ENCODE results near the gene MKRN1. TPM values are rescaled to one million over a fixed set of nuclear protein-coding genes. Genes with fewer than 3 reads are reported as not detected.
A peak's percentile ranks its signal among the peaks of the same experiment; 100 is the strongest.

The MKRN1 gene
- total and polyA plus RNA-seq, 4 donors: 18.7 to 103 (median 29.2) TPM

- no peak for TF ChIP-seq FOXA1 (IDR thresholded peaks at IDR 0.05)
Measured at GRCh38 chr7:140440593-140440992, 38.7 kb downstream of the MKRN1 start (continued).

DNA sequence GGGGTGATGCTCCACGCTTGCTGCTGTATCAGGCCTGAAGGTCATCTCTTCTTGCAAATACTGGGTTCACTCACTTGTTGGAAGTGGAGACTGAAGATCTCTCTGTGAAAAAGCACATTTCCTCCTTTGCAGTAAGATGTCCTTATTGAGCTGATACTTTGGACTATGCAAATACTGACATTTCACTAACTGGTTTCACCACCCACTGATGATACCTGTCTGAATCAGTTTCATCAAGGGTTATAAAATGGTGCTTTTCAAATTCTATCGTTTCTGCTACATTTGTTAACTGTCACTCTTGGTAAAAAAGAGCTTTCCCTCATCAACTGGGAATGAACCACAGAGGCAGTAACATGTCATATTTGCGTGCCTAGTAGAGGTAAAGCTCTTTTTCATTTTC is 39.9 kb downstream of the MKRN1 start:
- Histone ChIP-seq H3K36me3 (ENCODE audit: control insufficient read depth in 4 of 4, insufficient read depth in 3 of 4, low read depth in 1 of 4, low read length in 3 of 4) (no peaks in the 10 kb centered on the region), H3K4me3 (ENCODE audit: low read depth in 1 of 3, low read length in 3 of 3) (no peak overlapping the region), H3K4me1 (ENCODE audit: control insufficient read depth in 4 of 4, insufficient read depth in 4 of 4, low read length in 3 of 4) (peaks cover 0 to 2% (median 0%) of the 10 kb centered on the region in 4 donors), H3K27me3 (ENCODE audit: control insufficient read depth in 4 of 4, insufficient read depth in 4 of 4, low read length in 3 of 4) (no peaks in the 10 kb centered on the region), H3K9ac (ENCODE audit: low read depth in 1 of 2, low read length in 2 of 2) (no peak overlapping the region), H3K9me3 (ENCODE audit: control insufficient read depth in 4 of 4, low read length in 3 of 4) (no peaks in the 10 kb centered on the region), H3K27ac (ENCODE audit: low read depth in 1 of 2, low read length in 2 of 2) (no peak overlapping the region)
- DNase-seq (ENCODE audit: low spot score): no peak
- TF ChIP-seq NR2F2 (IDR thresholded peaks at IDR 0.05) (no peak), HNF4A (conservative IDR thresholded peaks at IDR 0.05) (no peak), SP1 (IDR thresholded peaks at IDR 0.05) (no peak), EGR1 (IDR thresholded peaks at IDR 0.05; ENCODE audit: low read depth in 2 of 2) (no peak), YY1 (IDR thresholded peaks at IDR 0.05) (no peak), FOXA2 (IDR thresholded peaks at IDR 0.05) (no peak), HNF4G (IDR thresholded peaks at IDR 0.05) (no peak), RAD21 (IDR thresholded peaks at IDR 0.05) (no peak), FOXA1 (IDR thresholded peaks at IDR 0.05) (no peak)
- TF ChIP-seq, protein P1, sequence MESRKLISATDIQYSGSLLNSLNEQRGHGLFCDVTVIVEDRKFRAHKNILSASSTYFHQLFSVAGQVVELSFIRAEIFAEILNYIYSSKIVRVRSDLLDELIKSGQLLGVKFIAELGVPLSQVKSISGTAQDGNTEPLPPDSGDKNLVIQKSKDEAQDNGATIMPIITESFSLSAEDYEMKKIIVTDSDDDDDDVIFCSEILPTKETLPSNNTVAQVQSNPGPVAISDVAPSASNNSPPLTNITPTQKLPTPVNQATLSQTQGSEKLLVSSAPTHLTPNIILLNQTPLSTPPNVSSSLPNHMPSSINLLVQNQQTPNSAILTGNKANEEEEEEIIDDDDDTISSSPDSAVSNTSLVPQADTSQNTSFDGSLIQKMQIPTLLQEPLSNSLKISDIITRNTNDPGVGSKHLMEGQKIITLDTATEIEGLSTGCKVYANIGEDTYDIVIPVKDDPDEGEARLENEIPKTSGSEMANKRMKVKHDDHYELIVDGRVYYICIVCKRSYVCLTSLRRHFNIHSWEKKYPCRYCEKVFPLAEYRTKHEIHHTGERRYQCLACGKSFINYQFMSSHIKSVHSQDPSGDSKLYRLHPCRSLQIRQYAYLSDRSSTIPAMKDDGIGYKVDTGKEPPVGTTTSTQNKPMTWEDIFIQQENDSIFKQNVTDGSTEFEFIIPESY (IDR thresholded peaks at IDR 0.05): no peak
- TF ChIP-seq, protein P2, sequence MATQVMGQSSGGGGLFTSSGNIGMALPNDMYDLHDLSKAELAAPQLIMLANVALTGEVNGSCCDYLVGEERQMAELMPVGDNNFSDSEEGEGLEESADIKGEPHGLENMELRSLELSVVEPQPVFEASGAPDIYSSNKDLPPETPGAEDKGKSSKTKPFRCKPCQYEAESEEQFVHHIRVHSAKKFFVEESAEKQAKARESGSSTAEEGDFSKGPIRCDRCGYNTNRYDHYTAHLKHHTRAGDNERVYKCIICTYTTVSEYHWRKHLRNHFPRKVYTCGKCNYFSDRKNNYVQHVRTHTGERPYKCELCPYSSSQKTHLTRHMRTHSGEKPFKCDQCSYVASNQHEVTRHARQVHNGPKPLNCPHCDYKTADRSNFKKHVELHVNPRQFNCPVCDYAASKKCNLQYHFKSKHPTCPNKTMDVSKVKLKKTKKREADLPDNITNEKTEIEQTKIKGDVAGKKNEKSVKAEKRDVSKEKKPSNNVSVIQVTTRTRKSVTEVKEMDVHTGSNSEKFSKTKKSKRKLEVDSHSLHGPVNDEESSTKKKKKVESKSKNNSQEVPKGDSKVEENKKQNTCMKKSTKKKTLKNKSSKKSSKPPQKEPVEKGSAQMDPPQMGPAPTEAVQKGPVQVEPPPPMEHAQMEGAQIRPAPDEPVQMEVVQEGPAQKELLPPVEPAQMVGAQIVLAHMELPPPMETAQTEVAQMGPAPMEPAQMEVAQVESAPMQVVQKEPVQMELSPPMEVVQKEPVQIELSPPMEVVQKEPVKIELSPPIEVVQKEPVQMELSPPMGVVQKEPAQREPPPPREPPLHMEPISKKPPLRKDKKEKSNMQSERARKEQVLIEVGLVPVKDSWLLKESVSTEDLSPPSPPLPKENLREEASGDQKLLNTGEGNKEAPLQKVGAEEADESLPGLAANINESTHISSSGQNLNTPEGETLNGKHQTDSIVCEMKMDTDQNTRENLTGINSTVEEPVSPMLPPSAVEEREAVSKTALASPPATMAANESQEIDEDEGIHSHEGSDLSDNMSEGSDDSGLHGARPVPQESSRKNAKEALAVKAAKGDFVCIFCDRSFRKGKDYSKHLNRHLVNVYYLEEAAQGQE (IDR thresholded peaks at IDR 0.05): no peak
- 81% methylated on average over 3 of the region's 3 CpGs for WGBS

DNA sequence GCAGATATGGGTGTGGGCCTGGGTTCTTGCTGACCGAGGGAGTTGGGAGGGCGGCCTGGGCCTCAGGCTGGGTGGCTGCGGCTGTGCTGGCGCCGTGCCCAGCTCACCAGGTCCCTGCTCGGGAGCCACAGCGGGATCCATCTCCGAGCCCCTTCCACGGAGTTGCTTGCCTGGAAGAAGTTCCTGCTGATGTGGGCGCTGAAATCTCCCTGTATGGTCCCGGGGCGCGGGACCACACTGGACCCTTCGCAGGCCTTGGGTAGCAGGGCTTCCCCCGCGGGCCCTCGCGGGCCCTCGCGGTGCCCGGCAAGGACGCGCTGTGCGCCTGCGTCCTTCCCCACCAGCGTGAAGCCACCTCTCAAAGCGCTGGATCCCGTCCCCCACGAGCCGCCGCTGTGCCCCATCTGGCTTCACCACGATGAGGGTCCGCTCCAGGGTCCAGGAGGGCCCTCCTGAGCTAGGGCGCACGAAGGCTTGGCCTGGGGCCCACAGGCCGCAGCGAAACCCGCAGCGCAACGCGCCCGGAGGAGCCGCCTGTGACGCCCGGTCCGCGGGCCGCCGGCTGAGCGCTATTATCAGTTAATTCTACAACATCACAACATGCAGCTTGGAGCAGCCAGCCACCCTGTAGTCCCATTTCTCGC is 43.9 kb downstream of the MKRN1 start:
- no peak overlapping the region for H3K27ac ChIP-seq (ENCODE audit: low read depth in 1 of 2, low read length in 2 of 2)
- no peaks in the 10 kb centered on the region for H3K36me3 ChIP-seq (ENCODE audit: control insufficient read depth in 4 of 4, insufficient read depth in 3 of 4, low read depth in 1 of 4, low read length in 3 of 4)
- H3K9ac ChIP-seq (ENCODE audit: low read depth in 1 of 2, low read length in 2 of 2): no peak overlapping the region
- no peaks in the 10 kb centered on the region for H3K27me3 ChIP-seq (ENCODE audit: control insufficient read depth in 4 of 4, insufficient read depth in 4 of 4, low read length in 3 of 4)
- peak overlapping the region in 1 of 3 donors; percentile 8 for H3K4me3 ChIP-seq (ENCODE audit: low read depth in 1 of 3, low read length in 3 of 3)
- DNase-seq (ENCODE audit: low spot score): no peak
- H3K4me1 ChIP-seq (ENCODE audit: control insufficient read depth in 4 of 4, insufficient read depth in 4 of 4, low read length in 3 of 4): peaks cover 0 to 2% (median 0%) of the 10 kb centered on the region in 4 donors
- WGBS: 49% methylated on average over 51 of the region's 51 CpGs
- H3K9me3 ChIP-seq (ENCODE audit: control insufficient read depth in 4 of 4, low read length in 3 of 4): no peaks in the 10 kb centered on the region
- TF ChIP-seq MAX (IDR thresholded peaks at IDR 0.05) (no peak), HNF4G (IDR thresholded peaks at IDR 0.05) (no peak), HNF4A (conservative IDR thresholded peaks at IDR 0.05) (no peak), NR2F2 (IDR thresholded peaks at IDR 0.05) (no peak), GABPA (IDR thresholded peaks at IDR 0.05 in 1 of 2, conservative IDR thresholded peaks at IDR 0.05 in 1 of 2) (no peak), JUND (IDR thresholded peaks at IDR 0.05) (no peak), RXRA (IDR thresholded peaks at IDR 0.05) (no peak), EGR1 (IDR thresholded peaks at IDR 0.05; ENCODE audit: low read depth in 2 of 2) (no peak), SP1 (IDR thresholded peaks at IDR 0.05) (no peak), TAF1 (conservative IDR thresholded peaks at IDR 0.05) (no peak), FOXA2 (IDR thresholded peaks at IDR 0.05) (no peak), YY1 (IDR thresholded peaks at IDR 0.05) (no peak), RAD21 (IDR thresholded peaks at IDR 0.05) (no peak), FOXA1 (IDR thresholded peaks at IDR 0.05) (no peak), ATF3 (IDR thresholded peaks at IDR 0.05) (no peak)
- TF ChIP-seq, protein P2 (IDR thresholded peaks at IDR 0.05): no peak
- TF ChIP-seq, protein P3, sequence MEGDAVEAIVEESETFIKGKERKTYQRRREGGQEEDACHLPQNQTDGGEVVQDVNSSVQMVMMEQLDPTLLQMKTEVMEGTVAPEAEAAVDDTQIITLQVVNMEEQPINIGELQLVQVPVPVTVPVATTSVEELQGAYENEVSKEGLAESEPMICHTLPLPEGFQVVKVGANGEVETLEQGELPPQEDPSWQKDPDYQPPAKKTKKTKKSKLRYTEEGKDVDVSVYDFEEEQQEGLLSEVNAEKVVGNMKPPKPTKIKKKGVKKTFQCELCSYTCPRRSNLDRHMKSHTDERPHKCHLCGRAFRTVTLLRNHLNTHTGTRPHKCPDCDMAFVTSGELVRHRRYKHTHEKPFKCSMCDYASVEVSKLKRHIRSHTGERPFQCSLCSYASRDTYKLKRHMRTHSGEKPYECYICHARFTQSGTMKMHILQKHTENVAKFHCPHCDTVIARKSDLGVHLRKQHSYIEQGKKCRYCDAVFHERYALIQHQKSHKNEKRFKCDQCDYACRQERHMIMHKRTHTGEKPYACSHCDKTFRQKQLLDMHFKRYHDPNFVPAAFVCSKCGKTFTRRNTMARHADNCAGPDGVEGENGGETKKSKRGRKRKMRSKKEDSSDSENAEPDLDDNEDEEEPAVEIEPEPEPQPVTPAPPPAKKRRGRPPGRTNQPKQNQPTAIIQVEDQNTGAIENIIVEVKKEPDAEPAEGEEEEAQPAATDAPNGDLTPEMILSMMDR (IDR thresholded peaks at IDR 0.05; ENCODE audit: low read depth, low read length, missing input control): no peak

All from liver (tissue), 9 donors.